SU-DHL-6 (cell line): ENCODE data around the gene ACTL8.

ENCODE experiments used
- H2AFZ ChIP-seq: fragments of 200-600 bp; sonication (generic); 2 replicates; pipeline ENCODE4 v1.6.1; 2014; ENCODE audit warnings: low read depth, mild to moderate bottlenecking, moderate library complexity, mixed read lengths, antibody characterized with exemption, low read length; ENCODE audit not compliant: severe bottlenecking
- H3F3A ChIP-seq: fragments of 200-600 bp; shearing (Covaris generic); 2 replicates; pipeline ENCODE4 v1.6.0; 2016; ENCODE audit warnings: antibody characterized with exemption, mild to moderate bottlenecking; ENCODE audit not compliant: insufficient read depth
- H3K27ac ChIP-seq: fragments of 200-600 bp; sonication (generic); 2 replicates; pipeline ENCODE4 v1.5.1; 2016; ENCODE audit warnings: low read depth, mild to moderate bottlenecking, low read length, moderate library complexity, mixed read lengths
- H3K27me3 ChIP-seq: fragments of 200-600 bp; sonication (generic), shearing (Covaris generic); 2 replicates; pipeline ENCODE4 v1.6.0; 2014; ENCODE audit warnings: mild to moderate bottlenecking, low read length
- H3K36me3 ChIP-seq: fragments of 200-600 bp; sonication (generic); 2 replicates; pipeline ENCODE4 v1.6.1; 2014; ENCODE audit warnings: mild to moderate bottlenecking, low read length, mixed read lengths
- H3K4me2 ChIP-seq: fragments of 300-600, 200-600 bp; shearing (Covaris generic), sonication (generic); 2 replicates; pipeline ENCODE4 v1.6.0; 2014; ENCODE audit warnings: low read length, low read depth, mild to moderate bottlenecking; ENCODE audit not compliant: poor library complexity, severe bottlenecking
- H3K4me3 ChIP-seq: fragments of 200-600 bp; sonication (generic); 2 replicates; pipeline ENCODE4 v1.5.1; 2014; ENCODE audit warnings: antibody characterized with exemption, low read length, mild to moderate bottlenecking, mixed read lengths; ENCODE audit not compliant: insufficient read depth, poor library complexity, severe bottlenecking
- H3K79me2 ChIP-seq: fragments of 200-600 bp; sonication (generic); 2 replicates; pipeline ENCODE4 v1.6.1; 2014; ENCODE audit warnings: mild to moderate bottlenecking, low read length, moderate library complexity; ENCODE audit not compliant: insufficient read depth
- H3K9ac ChIP-seq: fragments of 200-600 bp; sonication (generic); 2 replicates; pipeline ENCODE4 v1.7.0; 2014; ENCODE audit warnings: mild to moderate bottlenecking, low read length
- H3K9me2 ChIP-seq: fragments of 200-600 bp; sonication (generic); replicated peaks from 2 replicates; pipeline ENCODE4 v1.6.1; 2014; ENCODE audit warnings: low read length; ENCODE audit not compliant: insufficient read depth
- H3K9me3 ChIP-seq: fragments of 200-600 bp; sonication (generic); 2 replicates; pipeline ENCODE4 v1.6.1; 2014; ENCODE audit warnings: low read length, mixed read lengths; ENCODE audit not compliant: insufficient read depth
- H4K20me1 ChIP-seq: fragments of 200-600 bp; sonication (generic); 2 replicates; pipeline ENCODE4 v1.6.1; 2014; ENCODE audit warnings: low read depth, mild to moderate bottlenecking, antibody characterized with exemption, low read length, moderate library complexity, mixed read lengths
- CTCF ChIP-seq: fragments of 200-600 bp; sonication (generic); IDR thresholded peaks from one replicate; pipeline ENCODE4 v1.5.1; 2017; ENCODE audit warnings: antibody characterized with exemption, mild to moderate bottlenecking, low read length, moderate library complexity; ENCODE audit not compliant: insufficient read depth, poor library complexity, severe bottlenecking
- EZH2phosphoT487 ChIP-seq: fragments of 200-600 bp; sonication (generic), shearing (Covaris generic); conservative IDR thresholded peaks from 2 replicates; pipeline ENCODE4 v1.6.1; 2018; ENCODE audit warnings: mild to moderate bottlenecking, antibody characterized with exemption, low read length, moderate library complexity, mixed read lengths

Gene ACTL8

GRCh38 chr1:17721444-17721843 is 33.7 kb upstream of the ACTL8 start:
- H2AFZ ChIP-seq: no peak overlapping the region
- no peaks in the 10 kb centered on the region for H3K79me2 ChIP-seq
- no peaks in the 10 kb centered on the region for H3K9me3 ChIP-seq
- no peak overlapping the region for H3K4me2 ChIP-seq
- H4K20me1 ChIP-seq: no peaks in the 10 kb centered on the region
- no peaks in the 10 kb centered on the region for H3K9me2 ChIP-seq
- H3K27me3 ChIP-seq: no peaks in the 10 kb centered on the region; the same call in 1 of the 2 replicates
- no peak overlapping the region for H3K4me3 ChIP-seq
- no peak overlapping the region for H3K9ac ChIP-seq
- no peaks in the 10 kb centered on the region for H3F3A ChIP-seq
- H3K27ac ChIP-seq: no peak overlapping the region
- H3K36me3 ChIP-seq: no peaks in the 10 kb centered on the region
- TF ChIP-seq EZH2phosphoT487 (no peak), CTCF (no peak)

- Histone ChIP-seq H3K9me2 (no peaks in the 10 kb centered on the region), H3K4me3 (no peak overlapping the region), H3K36me3 (no peaks in the 10 kb centered on the region), H2AFZ (no peak overlapping the region), H3K27ac (no peak overlapping the region), H3K27me3 (no peaks in the 10 kb centered on the region; the same call in 1 of the 2 replicates), H3F3A (no peaks in the 10 kb centered on the region), H3K79me2 (no peaks in the 10 kb centered on the region), H3K9ac (no peak overlapping the region), H3K9me3 (no peaks in the 10 kb centered on the region), H4K20me1 (no peaks in the 10 kb centered on the region), H3K4me2 (no peak overlapping the region)
- TF ChIP-seq EZH2phosphoT487 (no peak), CTCF (no peak)
Observed at GRCh38 chr1:17723684-17724083, 31.4 kb upstream of the ACTL8 start.

- no peak overlapping the region for H3K9ac ChIP-seq
- H3K9me2 ChIP-seq: no peaks in the 10 kb centered on the region
- H3K36me3 ChIP-seq: no peaks in the 10 kb centered on the region
- H3K27me3 ChIP-seq: no peaks in the 10 kb centered on the region; the same call in 1 of the 2 replicates
- H3K27ac ChIP-seq: no peak overlapping the region
- no peak overlapping the region for H3K4me3 ChIP-seq
- no peak overlapping the region for H3K4me2 ChIP-seq
- H3K79me2 ChIP-seq: no peaks in the 10 kb centered on the region
- TF ChIP-seq EZH2phosphoT487: no peak
- no peak for TF ChIP-seq CTCF
- no peaks in the 10 kb centered on the region for H4K20me1 ChIP-seq
- no peaks in the 10 kb centered on the region for H3K9me3 ChIP-seq
- H3F3A ChIP-seq: no peaks in the 10 kb centered on the region
- no peak overlapping the region for H2AFZ ChIP-seq
Observed at GRCh38 chr1:17724150-17724549, 31.0 kb upstream of the ACTL8 start.
